Activated T-cell treated with anti-CD3 and anti-CD28 coated beads, Interleukin-2, amount 50 U/mL, for 1 hour (primary cell): ENCODE measurements around the gene CPEB4.

Source experiments
- DNase-seq: peaks from one replicate; pipeline ENCODE4 v3.0.0-alpha.2; 2020

The CPEB4 gene

GRCh38 chr5:173885475-173886010 lies 2.6 kb upstream of the CPEB4 start:
- no peak for DNase-seq

DNA sequence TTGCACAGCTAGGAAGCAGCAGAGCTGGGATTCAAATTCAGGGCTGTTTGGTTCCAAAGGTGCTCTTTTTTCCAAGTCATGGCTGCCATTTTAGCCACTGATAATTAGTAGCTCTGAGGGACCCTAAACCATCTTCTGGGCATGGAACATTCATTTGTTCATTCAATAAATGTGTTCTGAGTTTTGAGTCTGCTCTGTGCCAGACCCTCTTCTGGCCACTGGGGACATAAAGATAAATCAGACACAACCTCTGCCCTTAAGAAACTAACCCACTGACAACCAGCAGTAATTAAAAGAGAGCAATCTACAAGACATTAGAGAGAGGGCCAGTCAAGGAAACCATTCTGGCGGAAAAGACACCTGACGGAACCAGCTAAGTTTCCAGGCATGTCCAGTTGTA lies 2.0 kb upstream of the CPEB4 start:
- no peak for DNase-seq

- no peak for DNase-seq
Observed at GRCh38 chr5:173888473-173889131, 453 bp downstream of the CPEB4 start.

DNA sequence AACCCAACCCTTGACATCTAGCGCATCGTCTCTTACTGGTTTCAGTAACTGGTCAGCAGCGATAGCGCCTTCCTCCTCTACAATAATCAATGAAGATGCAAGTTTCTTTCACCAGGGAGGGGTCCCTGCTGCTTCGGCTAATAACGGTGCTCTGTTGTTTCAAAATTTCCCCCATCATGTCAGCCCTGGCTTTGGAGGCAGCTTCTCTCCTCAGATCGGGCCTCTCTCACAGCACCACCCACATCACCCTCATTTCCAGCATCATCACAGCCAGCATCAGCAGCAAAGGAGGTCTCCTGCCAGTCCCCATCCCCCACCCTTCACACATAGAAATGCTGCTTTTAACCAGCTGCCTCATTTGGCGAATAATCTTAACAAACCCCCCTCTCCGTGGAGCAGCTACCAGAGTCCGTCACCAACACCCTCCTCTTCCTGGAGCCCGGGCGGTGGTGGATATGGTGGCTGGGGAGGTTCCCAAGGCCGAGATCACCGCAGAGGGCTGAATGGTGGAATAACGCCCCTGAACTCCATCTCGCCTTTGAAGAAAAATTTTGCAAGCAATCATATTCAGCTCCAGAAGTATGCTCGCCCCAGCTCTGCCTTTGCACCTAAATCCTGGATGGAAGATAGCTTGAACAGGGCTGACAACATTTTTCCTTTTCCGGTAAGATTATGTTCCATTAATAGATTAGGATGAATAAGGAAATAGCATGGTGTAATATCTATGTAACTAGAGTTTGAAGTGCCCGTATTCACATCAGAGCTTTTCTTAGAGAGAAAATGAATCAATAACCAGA lies 2.2 kb downstream of the CPEB4 start:
- DNase-seq: no peak

DNA sequence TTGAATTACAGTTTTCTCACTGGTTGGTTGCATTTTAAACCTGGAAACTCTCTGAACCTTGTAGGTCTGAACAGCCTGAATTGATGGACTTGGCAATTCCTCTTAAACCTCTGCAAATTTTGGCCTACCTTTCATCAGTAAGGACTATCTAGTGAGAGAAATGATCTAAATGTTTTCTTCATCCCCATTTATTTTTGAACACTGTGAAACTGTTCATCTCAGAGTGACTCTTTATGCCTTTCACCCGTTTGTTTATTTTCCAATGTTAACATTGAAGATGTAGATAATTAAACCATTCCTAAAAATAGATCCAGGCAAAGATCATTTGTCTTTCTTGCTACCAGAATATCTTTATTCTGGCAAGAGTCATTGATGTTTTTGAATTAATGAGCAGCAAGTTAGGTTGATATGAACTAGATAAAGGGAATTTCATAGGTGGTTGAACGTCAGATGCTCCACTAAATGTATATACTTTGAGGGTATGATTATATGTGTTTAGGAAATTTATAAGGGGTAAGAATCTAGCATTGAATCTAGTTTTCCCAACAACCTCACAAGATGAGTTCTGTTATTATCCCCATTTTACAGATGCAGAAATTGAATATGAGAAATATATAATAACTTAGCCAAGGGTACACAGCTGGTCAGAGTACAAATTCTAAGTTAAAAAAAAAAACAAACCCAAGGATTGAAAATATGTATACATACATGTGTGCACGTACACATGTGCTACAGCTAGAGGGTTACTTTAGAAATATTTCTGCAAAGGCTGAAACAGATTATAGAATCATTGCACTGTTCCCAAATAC lies 3.4 kb downstream of the CPEB4 start:
- no peak for DNase-seq

- DNase-seq: no peak
Observed at GRCh38 chr5:173893192-173893561, 5.0 kb downstream of the CPEB4 start.

DNA sequence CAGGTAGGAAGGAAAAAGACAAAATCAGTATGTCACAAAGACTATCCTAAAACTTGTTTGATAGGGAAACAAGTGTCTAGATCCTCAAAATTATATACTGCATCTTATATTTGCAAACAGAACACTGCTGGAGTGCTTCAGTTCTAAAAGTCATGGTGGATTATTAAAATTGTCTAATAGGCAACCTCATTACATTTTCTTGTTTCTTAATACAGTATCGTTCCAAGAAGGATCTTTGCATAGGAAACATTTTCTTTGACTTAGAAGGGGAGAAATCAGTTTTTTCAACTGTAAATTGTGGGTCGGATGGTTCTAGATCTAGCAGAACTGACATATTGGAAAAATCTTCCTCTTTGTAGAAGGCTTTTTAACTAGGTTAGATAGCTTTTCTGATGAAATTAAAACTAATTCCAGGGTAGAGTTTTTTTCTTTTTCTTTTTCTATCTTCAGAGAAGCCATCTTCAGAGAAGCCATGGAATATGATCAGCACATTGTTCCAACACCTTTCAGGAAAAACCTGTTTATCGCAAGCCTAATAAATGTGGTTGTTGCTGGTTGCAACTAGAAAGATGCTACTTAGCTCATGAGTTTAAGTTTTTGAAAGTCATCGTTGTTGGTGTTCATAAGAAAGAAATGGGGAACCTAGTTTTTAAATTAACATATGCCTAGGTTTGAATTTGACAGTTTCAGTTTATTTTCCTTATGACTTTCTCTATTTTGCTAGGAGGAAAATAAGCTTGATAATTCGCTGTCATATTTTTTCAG lies 7.4 kb downstream of the CPEB4 start:
- no peak for DNase-seq

GRCh38 chr5:173896631-173897030 lies 8.5 kb downstream of the CPEB4 start:
- DNase-seq: no peak

GRCh38 chr5:173901705-173902104 lies 13.6 kb downstream of the CPEB4 start:
- no peak for DNase-seq

- DNase-seq: no peak
Observed at GRCh38 chr5:173902334-173902733, 14.2 kb downstream of the CPEB4 start.

DNA sequence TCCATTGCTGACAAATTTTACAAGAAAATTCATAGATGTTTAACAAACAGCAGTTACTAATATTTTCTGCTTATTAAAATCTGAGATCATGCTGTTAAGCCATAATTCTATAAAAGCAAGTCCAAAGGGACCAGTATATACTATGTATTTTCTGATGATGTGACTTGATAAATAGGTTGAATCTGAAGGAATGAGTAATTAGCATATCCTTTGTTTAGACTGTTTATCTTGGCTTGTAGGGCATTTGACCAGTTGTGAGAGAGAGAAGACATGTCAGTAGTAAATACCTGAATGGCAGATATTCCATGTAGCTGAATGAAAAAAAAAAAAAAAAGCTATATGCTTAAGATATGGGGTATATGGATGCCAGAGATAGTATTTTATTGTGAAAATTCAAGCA lies 14.6 kb downstream of the CPEB4 start:
- no peak for DNase-seq

DNA sequence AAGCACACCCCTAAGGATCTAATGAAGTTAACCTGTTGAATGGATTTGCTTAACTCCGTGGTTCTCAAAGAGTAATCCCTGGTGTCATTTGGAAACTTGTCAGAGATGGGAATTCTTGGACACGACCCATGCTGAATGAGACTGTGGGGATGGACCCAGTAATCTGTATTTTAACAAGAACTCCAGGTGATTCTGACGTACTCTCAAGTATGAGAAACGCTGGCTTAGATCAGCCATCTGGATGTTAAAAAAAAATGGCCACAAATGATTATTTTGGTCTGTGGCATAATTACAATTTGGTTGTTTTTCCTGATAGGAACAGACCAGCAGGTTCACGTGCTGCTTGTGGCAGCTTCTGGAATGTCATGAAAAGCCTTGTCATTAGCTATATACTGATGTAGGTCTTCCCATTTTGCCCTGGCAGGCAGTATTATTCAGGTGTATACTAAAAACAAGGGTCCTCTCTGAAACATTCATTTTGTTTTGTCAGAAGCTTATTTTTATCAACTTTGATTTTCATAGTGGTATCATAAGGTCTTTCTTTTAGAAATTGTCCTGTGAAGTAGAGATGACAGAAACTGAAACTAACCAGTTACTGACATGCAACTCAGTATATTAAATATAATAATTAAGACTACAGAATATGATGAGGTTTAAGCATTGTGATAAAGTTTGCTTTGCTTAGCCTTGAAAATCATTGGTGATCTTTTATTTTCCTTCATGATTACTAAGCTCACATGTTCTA lies 15.4 kb downstream of the CPEB4 start:
- DNase-seq: no peak

DNA sequence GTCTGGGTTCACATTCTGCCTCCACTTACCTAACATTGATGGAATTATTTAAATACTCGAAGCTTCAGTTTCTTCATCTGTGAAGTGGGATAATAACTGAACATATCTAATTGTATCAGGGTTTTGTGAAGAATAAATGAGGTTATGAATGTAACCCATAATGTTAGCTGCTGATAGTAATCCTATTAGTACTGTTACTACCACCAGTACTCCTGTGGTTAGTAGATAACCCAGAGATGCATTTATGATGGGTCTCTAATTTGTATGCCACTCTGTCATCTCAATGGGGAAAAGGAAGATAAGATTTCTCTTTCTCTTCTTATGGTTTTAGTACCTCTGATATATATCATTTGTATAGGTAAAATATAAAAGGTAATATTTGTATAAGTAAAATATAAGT lies 16.0 kb downstream of the CPEB4 start:
- no peak for DNase-seq

DNA sequence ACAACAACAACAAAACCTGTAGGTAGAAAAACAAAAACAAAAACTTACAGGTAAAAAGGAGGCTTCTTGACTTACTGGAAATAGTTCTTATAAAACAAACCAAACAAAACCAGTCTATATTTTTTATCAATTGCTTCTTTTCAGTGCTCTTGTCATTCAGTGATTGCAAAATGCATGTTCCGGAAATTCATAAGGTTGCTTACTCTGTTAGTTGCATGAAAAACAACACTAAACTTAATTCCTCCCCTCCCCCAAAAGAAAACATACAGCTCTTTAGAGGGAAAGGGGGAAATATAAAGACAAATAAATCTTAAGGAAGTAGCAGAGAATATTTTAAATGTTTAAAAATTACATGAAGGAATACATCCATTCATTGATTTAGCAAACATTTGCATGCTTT lies 19.1 kb downstream of the CPEB4 start:
- no peak for DNase-seq

DNA sequence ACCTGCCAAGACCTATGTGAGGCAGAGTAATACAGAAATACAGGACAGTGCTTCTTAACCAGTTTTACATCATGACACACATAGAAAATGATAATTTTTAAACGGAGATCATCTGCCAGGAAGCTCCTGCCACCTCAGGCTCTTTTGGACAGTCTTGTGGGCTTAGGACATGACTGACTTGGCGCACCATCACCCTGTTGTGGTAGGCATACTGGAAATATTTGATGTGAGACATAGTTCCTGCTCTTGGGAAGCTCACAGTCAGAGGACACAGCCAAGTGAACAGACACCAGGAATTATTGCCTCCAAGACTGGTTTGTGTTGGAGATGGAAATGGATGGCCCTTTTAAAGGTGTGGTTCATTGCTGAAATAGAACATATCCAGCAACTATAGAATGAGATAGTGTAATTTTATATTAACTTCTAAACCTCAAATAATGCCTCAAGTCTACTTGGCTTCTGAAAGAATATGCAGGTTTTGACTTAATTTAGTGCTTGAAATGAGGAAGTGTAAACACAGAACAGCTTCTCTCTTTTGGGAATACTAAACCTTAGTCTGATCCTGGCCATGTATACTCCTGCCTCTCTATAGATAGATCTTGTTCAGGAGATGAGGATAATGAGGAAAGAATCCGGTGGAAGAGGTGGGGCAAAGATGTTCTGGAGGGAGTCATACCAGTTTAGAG lies 19.7 kb downstream of the CPEB4 start:
- DNase-seq: no peak

- no peak for DNase-seq
Observed at GRCh38 chr5:173909199-173909598, 21.1 kb downstream of the CPEB4 start.

DNA sequence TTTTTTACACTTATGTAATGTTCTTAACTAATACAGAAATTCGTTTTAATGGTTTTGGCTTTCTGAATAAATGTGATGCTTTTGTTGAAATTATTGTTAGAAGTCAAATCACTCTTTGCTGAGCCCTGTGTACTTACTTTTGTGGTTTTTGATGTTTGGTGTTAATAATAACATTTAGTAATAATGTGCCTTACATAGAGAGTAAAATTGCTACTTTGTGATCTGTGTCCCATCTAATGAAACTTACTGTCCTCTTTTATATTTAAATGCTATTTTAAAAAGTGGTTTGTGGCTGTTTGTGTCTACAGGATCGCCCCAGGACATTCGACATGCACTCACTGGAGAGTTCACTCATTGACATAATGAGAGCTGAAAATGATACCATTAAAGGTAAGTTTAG lies 22.1 kb downstream of the CPEB4 start:
- no peak for DNase-seq

- DNase-seq: no peak
Observed at GRCh38 chr5:173911623-173912022, 23.5 kb downstream of the CPEB4 start.

- no peak for DNase-seq
Observed at GRCh38 chr5:173913686-173914321, 25.7 kb downstream of the CPEB4 start.

DNA sequence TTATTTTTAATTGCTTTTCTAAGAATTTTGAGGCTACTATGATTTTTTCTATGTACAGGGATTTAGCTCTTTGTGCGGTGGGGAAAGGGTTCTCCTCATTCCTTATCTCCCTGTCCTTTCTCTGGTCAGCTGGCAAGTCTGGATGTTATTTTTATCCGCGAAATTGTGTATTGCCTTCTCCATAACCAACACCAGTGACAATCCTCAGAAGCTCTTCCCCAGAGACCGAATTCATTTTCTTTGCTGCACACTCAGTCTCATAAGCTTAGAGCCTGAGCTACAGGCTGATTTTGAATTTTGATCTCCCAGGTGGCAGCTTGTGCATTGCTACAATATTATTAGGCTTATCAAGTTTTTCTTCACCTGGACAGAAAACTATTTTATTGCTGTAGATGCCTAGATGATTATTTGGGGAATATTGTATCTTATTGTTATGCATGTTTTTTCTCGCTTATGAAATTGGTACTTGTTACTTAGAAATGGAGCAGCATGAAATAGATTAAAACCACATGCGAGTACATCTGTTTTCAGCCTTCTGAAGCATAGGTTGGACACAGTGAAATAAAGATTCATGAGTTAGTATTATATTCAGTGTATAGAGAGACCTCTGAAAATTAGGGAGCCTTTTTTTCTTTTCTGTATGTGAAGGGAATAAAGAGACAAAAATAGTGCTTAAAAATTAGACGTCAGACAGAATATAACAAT lies 27.3 kb downstream of the CPEB4 start:
- no peak for DNase-seq
